K562 (cell line): ENCODE data around the gene GABRA4. TPM values are rescaled to one million over a fixed set of nuclear protein-coding genes. Genes with fewer than 3 reads are reported as not detected.

Source experiments
- ATAC-seq: fragments of 200-7000 bp; cut with Tn5 transposase; 3 replicates; pipeline ENCODE4 v1.9.1; 2020; ENCODE audit warnings: moderate library complexity
- BruUV-seq: library from RNA; stranded (reverse); fragments of 400-500 nt; replicated peaks from 2 replicates; lab custom pipeline; 2021; lab: Mats Ljungman, UMichigan
- CTCF ChIA-PET: fragments of 300-600 bp; formaldehyde crosslinking; extraction: SDS; loops from one replicate; lab custom pipeline; 2021; ENCODE audit warnings: low intra/inter-chr PET ratio; lab: Yijun Ruan, JAX
- POLR2A ChIA-PET: fragments of 300-600, 350-650 bp; sonication (Branson Sonifier 250); formaldehyde crosslinking; extraction: SDS; loops from one replicate; lab custom pipeline; 2021; ENCODE audit warnings: antibody characterized with exemption, inconsistent platforms; lab: Yijun Ruan, JAX
- DNase-seq, 4 experiments: peaks; one replicate each; pipeline versions ENCODE4 v3.0.0 to v3.0.0-alpha.2; 2011 to 2018; ENCODE audit warnings: low spot score in 3 of 4, mixed read lengths in 3 of 4; ENCODE audit errors: extremely low read depth in 1 of 4
- FAIRE-seq: peaks from 2 replicates; lab custom pipeline; 2011; peaks lifted over from hg19 to GRCh38; lab: Jason Lieb, UNC
- H2AFZ ChIP-seq: 2 replicates; pipeline ENCODE4 v1.6.0; 2011; ENCODE audit warnings: low read depth, low read length, control low read depth, inconsistent platforms
- H3K27ac ChIP-seq: fragments of 200-600 bp; 3 replicates; pipeline ENCODE4 v1.8.0; 2011; ENCODE audit warnings: low read depth, mild to moderate bottlenecking, control low read depth, inconsistent platforms, low read length, moderate library complexity, mixed read lengths; ENCODE audit errors: extremely low read depth
- H3K27me3 ChIP-seq, 2 experiments: fragments of 300-600 bp in 1 of 2; 2 replicates in 1 of 2; 3 replicates in 1 of 2; pipeline versions ENCODE4 v1.6.0 to v1.8.0; 2011; ENCODE audit warnings: inconsistent platforms in 2 of 2, low read length in 2 of 2, mild to moderate bottlenecking in 1 of 2, mixed read lengths in 1 of 2, moderate library complexity in 1 of 2; ENCODE audit not compliant: control insufficient read depth in 2 of 2, insufficient read depth in 2 of 2
- H3K36me3 ChIP-seq: fragments of 300-600 bp; 3 replicates; pipeline ENCODE4 v1.8.0; 2011; ENCODE audit warnings: mild to moderate bottlenecking, low read length, inconsistent platforms; ENCODE audit not compliant: control insufficient read depth, insufficient read depth
- H3K4me1 ChIP-seq, 2 experiments: fragments of 200-600 bp in 1 of 2; replicated peaks in 1 of 2; 2 replicates in 1 of 2; 3 replicates in 1 of 2; pipeline versions ENCODE4 v1.5.1 to v1.8.0; 2011; ENCODE audit warnings: inconsistent platforms in 2 of 2, low read length in 2 of 2, mild to moderate bottlenecking in 1 of 2, mixed read lengths in 1 of 2, moderate library complexity in 1 of 2; ENCODE audit not compliant: control insufficient read depth in 2 of 2, insufficient read depth in 2 of 2
- H3K4me2 ChIP-seq: 2 replicates; pipeline ENCODE4 v1.6.1; 2011; ENCODE audit warnings: low read length, control low read depth, inconsistent platforms, mixed read lengths; ENCODE audit not compliant: insufficient read depth
- H3K4me3 ChIP-seq: fragments of 200-600 bp; sonication (generic), shearing (Covaris generic); 2 replicates; pipeline ENCODE4 v1.5.1; 2016; ENCODE audit warnings: control low read depth, inconsistent platforms
- H3K79me2 ChIP-seq: fragments of 200-600 bp; 3 replicates; pipeline ENCODE4 v1.8.0; 2011; ENCODE audit warnings: low read length, inconsistent platforms; ENCODE audit not compliant: control insufficient read depth, insufficient read depth
- H3K9ac ChIP-seq, 2 experiments: 2 replicates each; pipeline versions ENCODE4 v1.6.0 to v1.6.1; 2011; ENCODE audit warnings: low read depth in 2 of 2, low read length in 2 of 2, control low read depth in 1 of 2, inconsistent platforms in 1 of 2, mild to moderate bottlenecking in 1 of 2, mixed read lengths in 1 of 2; ENCODE audit not compliant: insufficient read depth in 1 of 2
- H3K9me1 ChIP-seq: one replicate; pipeline ENCODE4 v1.6.0; 2011; ENCODE audit warnings: inconsistent platforms, mild to moderate bottlenecking, low read length, moderate library complexity; ENCODE audit not compliant: control insufficient read depth, insufficient read depth
- H3K9me3 ChIP-seq: replicated peaks from 2 replicates; pipeline ENCODE4 v1.5.1; 2011; ENCODE audit warnings: low read depth, low read length, inconsistent platforms; ENCODE audit not compliant: control insufficient read depth, insufficient read depth
- H4K20me1 ChIP-seq: replicated peaks from 2 replicates; pipeline ENCODE4 v1.6.1; 2011; ENCODE audit warnings: low read length, inconsistent platforms, mixed read lengths; ENCODE audit not compliant: control insufficient read depth, insufficient read depth
- FOXP4 ChIP-seq: sonication (generic); formaldehyde crosslinking; IDR thresholded peaks from 2 replicates; pipeline ENCODE4 v1.8.0; 2022; ENCODE audit warnings: mild to moderate bottlenecking, missing genetic modification reagents, borderline replicate concordance
- GABPB2 ChIP-seq: fragments of 250-450 bp; sonication (Bioruptor Pico); conservative IDR thresholded peaks from 2 replicates; pipeline ENCODE4 v1.5.1; 2021; ENCODE audit warnings: mild to moderate bottlenecking
- HNRNPK ChIP-seq: fragments of 200-400 bp; formaldehyde crosslinking; IDR thresholded peaks from one replicate; pipeline ENCODE4 v1.6.1; 2018; ENCODE audit warnings: mild to moderate bottlenecking, low read depth, low read length; ENCODE audit not compliant: poor library complexity, severe bottlenecking
- IFI16 ChIP-seq: fragments of 250-450 bp; sonication (Bioruptor Pico); IDR thresholded peaks from 2 replicates; pipeline ENCODE4 v2.1.2; 2022; ENCODE audit warnings: mild to moderate bottlenecking, inconsistent platforms
- JUN ChIP-seq, 2 experiments: sonication (generic) in 1 of 2; formaldehyde crosslinking in 1 of 2; IDR thresholded peaks; 2 replicates each; pipeline versions ENCODE4 v1.6.1 to v1.8.0; 2012 to 2022; ENCODE audit warnings: borderline replicate concordance in 2 of 2, mild to moderate bottlenecking in 2 of 2, improper control_type of control experiment in 1 of 2, low read depth in 1 of 2, low read length in 1 of 2, missing genetic modification reagents in 1 of 2
- LARP7 ChIP-seq: fragments of 450-650 bp; IDR thresholded peaks from 2 replicates; pipeline ENCODE4 v1.6.1; 2016
- NFRKB ChIP-seq: fragments of 450-650 bp; IDR thresholded peaks from 2 replicates; pipeline ENCODE4 v1.6.1; 2016; ENCODE audit warnings: low read depth
- ZBTB26 ChIP-seq: fragments of 450-650 bp; formaldehyde crosslinking; IDR thresholded peaks from 2 replicates; pipeline ENCODE4 v1.4.0; 2022; ENCODE audit warnings: missing genetic modification characterization
- ZNF263 ChIP-seq: sonication (generic); formaldehyde crosslinking; IDR thresholded peaks from 2 replicates; pipeline ENCODE4 v1.8.0; 2022; ENCODE audit warnings: mild to moderate bottlenecking, missing genetic modification reagents, borderline replicate concordance
- ZNF561 ChIP-seq: fragments of 450-650 bp; formaldehyde crosslinking; conservative IDR thresholded peaks from 2 replicates; pipeline ENCODE4 v1.4.0; 2020; ENCODE audit warnings: mild to moderate bottlenecking, moderate library complexity
- WGBS: fragments of 100-300 bp; shearing (Covaris generic); methylation state at CpG from one replicate; pipeline ENCODE4 v1.1.6; 2016; ENCODE audit warnings: low coverage, mixed read lengths; ENCODE audit not compliant: insufficient coverage; ENCODE audit errors: missing lambda C conversion rate; 5-methylcytosine and 5-hydroxymethylcytosine counted together
- in situ Hi-C: fragments of 300-500 bp; cut with MboI; formaldehyde crosslinking; loops from 4 replicates; pipeline ENCODE4 v1.15.0; 2018; ENCODE audit warnings: inconsistent platforms, mixed read lengths
- intact Hi-C: fragments of 100-400 bp; cut with micrococcal nuclease; formaldehyde crosslinking; loops from 2 replicates; pipeline ENCODE4 v1.14.2; 2022
- polyA plus RNA-seq, 8 experiments: library from polyadenylated mRNA; depleted of rRNA in 4 of 8; stranded (reverse) in 5 of 8; unstranded in 3 of 8; fragments of >200 nt; fragmentation: Nextera tagmentation in 2 of 8; fragmentation: Illumina TruSeq in 1 of 8; extraction: Ambion mirVana in 2 of 8; extraction: Trizol in 1 of 8; gene quantifications; 2 replicates each; pipeline versions ENCODE4 v1.2.1 to v1.2.3, GENCODE V29; 2011 to 2014; ENCODE audit warnings: inconsistent platforms in 1 of 8, missing spikeins in 1 of 8
- total RNA-seq, 7 experiments: library from RNA; depleted of rRNA in 6 of 7; stranded (reverse); fragments of >200 nt in 6 of 7; fragmentation: Illumina TruSeq in 2 of 7; extraction: Trizol in 2 of 7; gene quantifications; 2 replicates each; pipeline versions ENCODE4 v1.2.1 to v1.2.3, GENCODE V29; 2011 to 2021; ENCODE audit warnings: low replicate concordance in 1 of 7

Gene GABRA4
- total and polyA plus RNA-seq, 9 of the 15 experiments (the other 6 are each of a cell fraction or from before 2014, with no cell fraction given) = not detected

- TF ChIP-seq FOXP4 (CRISPR knock-in tag) (no peak), ZNF263 (no peak), ZBTB26 (no peak)
Observed at GRCh38 chr4:46945062-46945461, 48.3 kb downstream of the GABRA4 start (continued).

- no peak for ATAC-seq
- BruUV-seq = no TSS peak
- H3K27ac ChIP-seq = no peak overlapping the region
- no peak for TF ChIP-seq NFRKB
- no peak for TF ChIP-seq LARP7
- TF ChIP-seq ZNF561 (CRISPR knock-in tag) = no peak
- no peak for TF ChIP-seq JUN (IDR thresholded peaks at IDR 0.05; ENCODE audit: borderline replicate concordance, low read depth, low read length)
- TF ChIP-seq JUN (CRISPR knock-in tag; IDR thresholded peaks at IDR 0.05; ENCODE audit: borderline replicate concordance) = no peak
- no peak for TF ChIP-seq IFI16 (CRISPR knock-in tag)
- no peak for TF ChIP-seq HNRNPK
- no peak for TF ChIP-seq GABPB2
Observed at GRCh38 chr4:46944345-46944744, 49.0 kb downstream of the GABRA4 start.

More at GRCh38 chr4:46944345-46944744, 49.0 kb downstream of the GABRA4 start:
- Histone ChIP-seq H3K36me3 (no peaks in the 10 kb centered on the region), H3K9me1 (no peaks in the 10 kb centered on the region), H3K9ac (no peak overlapping the region), H3K4me2 (no peak overlapping the region), H3K27me3 (no peaks in the 10 kb centered on the region), H3K4me3 (no peak overlapping the region), H4K20me1 (no peaks in the 10 kb centered on the region), H3K79me2 (no peaks in the 10 kb centered on the region), H2AFZ (no peak overlapping the region), H3K9me3 (no peaks in the 10 kb centered on the region), H3K4me1 (no peaks in the 10 kb centered on the region)
- in situ Hi-C loops = no loop called here
- no peak for FAIRE-seq
- ChIA-PET POLR2A (no interaction called here), CTCF (no interaction called here)
- intact Hi-C loops = no loop called here
- DNase-seq = no peak
- WGBS = 0% methylated on average over 1 of the region's 1 CpG
